Tibial artery (tissue), 4 donors: Measurements from ENCODE around the gene TTC39C.

Source experiments
- DNase-seq, 2 donors: peaks; one replicate each; pipeline ENCODE4 v3.0.0-alpha.2; 2019
- H3K27ac ChIP-seq, 2 donors: fragments of 200-600 bp; sonication (generic) in 1 of 2; 1 replicate in 1 of 2; 2 replicates in 1 of 2; pipeline ENCODE4 v1.5.1; 2018 to 2019; ENCODE audit warnings: mild to moderate bottlenecking in 1 of 2
- H3K27me3 ChIP-seq, 2 donors: fragments of 200-600 bp; sonication (generic) in 1 of 2; one replicate each; pipeline versions ENCODE4 v1.5.1 to v1.6.0; 2016 to 2019
- H3K36me3 ChIP-seq, 3 donors: fragments of 200-600 bp; sonication (generic) in 2 of 3; one replicate each; pipeline ENCODE4 v1.5.1; 2016 to 2019; ENCODE audit warnings: mild to moderate bottlenecking in 2 of 3
- H3K4me1 ChIP-seq, 4 donors: fragments of 200-600 bp; sonication (generic) in 2 of 4; 1 replicate in 3 of 4; 2 replicates in 1 of 4; pipeline ENCODE4 v1.5.1; 2016 to 2019
- H3K4me3 ChIP-seq, 2 donors: fragments of 200-600 bp; sonication (generic) in 1 of 2; 1 replicate in 1 of 2; 2 replicates in 1 of 2; pipeline ENCODE4 v1.5.1; 2018 to 2019; ENCODE audit warnings: mild to moderate bottlenecking in 2 of 2
- H3K9me3 ChIP-seq, 3 donors: fragments of 200-600 bp; sonication (generic) in 1 of 3; one replicate each; pipeline ENCODE4 v1.5.1; 2016 to 2019
- CTCF ChIP-seq, 2 experiments: fragments of 200-600 bp in 1 of 2; fragments of 450-650 bp in 1 of 2; IDR thresholded peaks; one replicate each; pipeline ENCODE4 v1.5.1; 2017 to 2019; ENCODE audit warnings: antibody characterized with exemption in 2 of 2, mild to moderate bottlenecking in 1 of 2, moderate library complexity in 1 of 2
- intact Hi-C: fragments of 100-400 bp; cut with DNase I; formaldehyde crosslinking; loops from one replicate; pipeline ENCODE4 v1.15.0; 2023; ENCODE audit warnings: low total_unique reads

TTC39C gene

GRCh38 chr18:24018299-24018886, 3.8 kb downstream of the TTC39C start:
- no peak overlapping the region for H3K27ac ChIP-seq
- H3K9me3 ChIP-seq, result no peaks in the 10 kb centered on the region
- intact Hi-C loops, result no loop called here
- no peak for DNase-seq
- peaks cover 0 to 20% (median 12%) of the 10 kb centered on the region in 4 donors for H3K4me1 ChIP-seq
- H3K4me3 ChIP-seq, result no peak overlapping the region
- H3K27me3 ChIP-seq, result peaks cover 0 to 3% of the 10 kb centered on the region in 2 donors
- TF ChIP-seq CTCF (IDR thresholded peaks at IDR 0.05), result no peak
- no peaks in the 10 kb centered on the region for H3K36me3 ChIP-seq

- H3K9me3 ChIP-seq, result no peaks in the 10 kb centered on the region
Observed at GRCh38 chr18:24019641-24020331, 5.2 kb downstream of the TTC39C start.

GRCh38 chr18:24021505-24021904, 7.0 kb downstream of the TTC39C start:
- H3K9me3 ChIP-seq, result no peaks in the 10 kb centered on the region
- no peak overlapping the region for H3K27ac ChIP-seq
- H3K36me3 ChIP-seq, result no peaks in the 10 kb centered on the region
- no peak overlapping the region for H3K4me3 ChIP-seq
- intact Hi-C loops, result loop anchor here (10.0 kb wide), 1 partner anchor 63 kb away; no protein-coding TSS in a partner anchor
- peaks cover 0 to 6% (median 0%) of the 10 kb centered on the region in 4 donors for H3K4me1 ChIP-seq
- H3K27me3 ChIP-seq, result peaks cover 0 to 3% of the 10 kb centered on the region in 2 donors
- no peak for TF ChIP-seq CTCF (IDR thresholded peaks at IDR 0.05)
- no peak for DNase-seq

More at GRCh38 chr18:24019641-24020331, 5.2 kb downstream of the TTC39C start:
- no peaks in the 10 kb centered on the region for H3K36me3 ChIP-seq
- no peak overlapping the region for H3K4me3 ChIP-seq
- no peak for TF ChIP-seq CTCF (IDR thresholded peaks at IDR 0.05)
- intact Hi-C loops, result loop anchor here (10.0 kb wide), 1 partner anchor 65 kb away; no protein-coding TSS in a partner anchor
- DNase-seq, result no peak
- peaks cover 0 to 13% (median 7%) of the 10 kb centered on the region in 4 donors for H3K4me1 ChIP-seq
- peaks cover 0 to 3% of the 10 kb centered on the region in 2 donors for H3K27me3 ChIP-seq
- no peak overlapping the region for H3K27ac ChIP-seq

GRCh38 chr18:24022161-24022560, 7.6 kb downstream of the TTC39C start:
- Histone ChIP-seq H3K27ac (no peak overlapping the region), H3K4me3 (no peak overlapping the region), H3K9me3 (no peaks in the 10 kb centered on the region), H3K4me1 (peaks cover 0 to 6% (median 0%) of the 10 kb centered on the region in 4 donors), H3K36me3 (no peaks in the 10 kb centered on the region), H3K27me3 (peaks cover 0 to 3% of the 10 kb centered on the region in 2 donors)
- no peak for TF ChIP-seq CTCF (IDR thresholded peaks at IDR 0.05)
- intact Hi-C loops, result loop anchor here (10.0 kb wide), 1 partner anchor 63 kb away; no protein-coding TSS in a partner anchor
- no peak for DNase-seq

- Histone ChIP-seq H3K4me3 (no peak overlapping the region), H3K27ac (no peak overlapping the region), H3K4me1 (peaks cover 0 to 6% (median 0%) of the 10 kb centered on the region in 4 donors), H3K27me3 (peaks cover 0 to 3% of the 10 kb centered on the region in 2 donors), H3K36me3 (no peaks in the 10 kb centered on the region), H3K9me3 (no peaks in the 10 kb centered on the region)
- TF ChIP-seq CTCF (IDR thresholded peaks at IDR 0.05), result no peak
- intact Hi-C loops, result loop anchor here (10.0 kb wide), 1 partner anchor 62 kb away; no protein-coding TSS in a partner anchor
- DNase-seq, result no peak
Observed at GRCh38 chr18:24023185-24023814, 8.7 kb downstream of the TTC39C start.
